SK-N-SH (cell line): ENCODE measurements around the gene ZSCAN21. TPM values are rescaled to one million over a fixed set of nuclear protein-coding genes. Genes with fewer than 3 reads are reported as not detected.
A peak's percentile ranks its signal among the peaks of the same experiment; 100 is the strongest.

ENCODE experiments used
- CTCF ChIA-PET: fragments of 300-600, 350-600 bp; formaldehyde crosslinking; extraction: SDS; loops from one replicate; lab custom pipeline; 2021; lab: Yijun Ruan, JAX
- POLR2A ChIA-PET: fragments of 350-600 bp; sonication (Branson Sonifier 250); formaldehyde crosslinking; extraction: SDS; loops from one replicate; lab custom pipeline; 2020; ENCODE audit warnings: antibody characterized with exemption, inconsistent platforms; lab: Yijun Ruan, JAX
- DNase-seq: peaks from one replicate; pipeline ENCODE4 v3.0.0; 2012
- H2AFZ ChIP-seq: fragments of 200-600 bp; sonication (generic); 2 replicates; pipeline ENCODE4 v1.8.1; 2016; ENCODE audit warnings: antibody characterized with exemption, mild to moderate bottlenecking, low read depth
- H3F3A ChIP-seq: fragments of 200-600 bp; sonication (generic); replicated peaks from 2 replicates; pipeline ENCODE3; 2016; ENCODE audit warnings: antibody characterized with exemption, mild to moderate bottlenecking; ENCODE audit not compliant: insufficient read depth
- H3K27ac ChIP-seq, 2 experiments: fragments of 200-500 bp in 1 of 2; fragments of 200-600 bp in 1 of 2; sonication (Bioruptor generic) in 1 of 2; sonication (generic), shearing (Covaris generic) in 1 of 2; 2 replicates each; pipeline versions ENCODE4 v1.5.1 to v1.6.1; 2014 to 2016; ENCODE audit warnings: low read depth in 2 of 2, inconsistent platforms in 1 of 2, low read length in 1 of 2, mild to moderate bottlenecking in 1 of 2, mixed read lengths in 1 of 2
- H3K27me3 ChIP-seq: fragments of 200-600 bp; sonication (generic), shearing (Covaris generic); 2 replicates; pipeline ENCODE4 v1.6.1; 2016; ENCODE audit warnings: mixed run types; ENCODE audit not compliant: insufficient read depth
- H3K36me3 ChIP-seq, 2 experiments: fragments of 200-500 bp in 1 of 2; fragments of 200-600 bp in 1 of 2; sonication (Bioruptor generic) in 1 of 2; sonication (generic) in 1 of 2; replicated peaks in 1 of 2; 2 replicates each; pipeline versions ENCODE3 to v1.5.1; 2014 to 2016; ENCODE audit warnings: low read length in 1 of 2, mild to moderate bottlenecking in 1 of 2; ENCODE audit not compliant: insufficient read depth in 2 of 2, control insufficient read depth in 1 of 2
- H3K4me1 ChIP-seq, 2 experiments: fragments of 200-500 bp in 1 of 2; fragments of 200-600 bp in 1 of 2; sonication (Bioruptor generic) in 1 of 2; sonication (generic), shearing (Covaris generic) in 1 of 2; 2 replicates each; pipeline versions ENCODE4 v1.5.1 to v1.6.1; 2014 to 2016; ENCODE audit warnings: low read depth in 1 of 2, low read length in 1 of 2, mixed run types in 1 of 2; ENCODE audit not compliant: insufficient read depth in 2 of 2, control insufficient read depth in 1 of 2
- H3K4me2 ChIP-seq: fragments of 200-600 bp; sonication (generic), shearing (Covaris generic); 2 replicates; pipeline ENCODE4 v1.6.1; 2017; ENCODE audit warnings: mixed run types
- H3K4me3 ChIP-seq, 2 experiments: fragments of 200-500 bp in 1 of 2; fragments of 200-600 bp in 1 of 2; sonication (Bioruptor generic) in 1 of 2; sonication (generic), shearing (Covaris generic) in 1 of 2; 2 replicates each; pipeline versions ENCODE4 v1.5.1 to v1.8.1; 2014 to 2016; ENCODE audit warnings: low read depth in 2 of 2, inconsistent platforms in 1 of 2, low read length in 1 of 2, mild to moderate bottlenecking in 1 of 2, mixed read lengths in 1 of 2, moderate library complexity in 1 of 2
- H3K79me2 ChIP-seq: fragments of 200-600 bp; sonication (generic); 2 replicates; pipeline ENCODE4 v1.8.1; 2017; ENCODE audit warnings: mild to moderate bottlenecking; ENCODE audit not compliant: insufficient read depth
- H3K9ac ChIP-seq: fragments of 200-600 bp; sonication (generic); 2 replicates; pipeline ENCODE4 v1.6.1; 2017; ENCODE audit warnings: mixed run types
- H3K9me2 ChIP-seq: fragments of 200-600 bp; sonication (generic); 2 replicates; pipeline ENCODE4 v1.6.1; 2017; ENCODE audit warnings: mixed run types
- H3K9me3 ChIP-seq: fragments of 200-600 bp; sonication (generic); 2 replicates; pipeline ENCODE4 v1.6.1; 2017; ENCODE audit warnings: mixed run types, mild to moderate bottlenecking, moderate library complexity
- H4K20me1 ChIP-seq: fragments of 200-600 bp; sonication (generic); 2 replicates; pipeline ENCODE4 v1.6.1; 2017; ENCODE audit warnings: mild to moderate bottlenecking, mixed run types; ENCODE audit not compliant: insufficient read depth
- CHD2 ChIP-seq: fragments of 150-350 bp; IDR thresholded peaks from 2 replicates; pipeline ENCODE4 v1.6.1; 2018; ENCODE audit warnings: low read length; ENCODE audit not compliant: partially characterized antibody
- CTCF ChIP-seq: fragments of 200-600 bp; sonication (generic); IDR thresholded peaks from 2 replicates; pipeline ENCODE4 v1.6.1; 2017; ENCODE audit warnings: antibody characterized with exemption, mild to moderate bottlenecking, moderate library complexity
- EP300 ChIP-seq, 2 experiments: IDR thresholded peaks; 2 replicates each; pipeline versions ENCODE4 v1.4.0 to v1.6.1; 2012; ENCODE audit warnings: borderline replicate concordance in 1 of 2, low read depth in 1 of 2, low read length in 1 of 2
- FOSL2 ChIP-seq: IDR thresholded peaks from 2 replicates; pipeline ENCODE4 v1.4.0; 2012; ENCODE audit warnings: low read depth, mild to moderate bottlenecking, moderate library complexity, borderline replicate concordance
- FOXJ3 ChIP-seq: sonication (generic); formaldehyde crosslinking; IDR thresholded peaks from 2 replicates; pipeline ENCODE4 v1.5.1; 2020; ENCODE audit warnings: mild to moderate bottlenecking, missing genetic modification reagents
- GABPA ChIP-seq: IDR thresholded peaks from 2 replicates; pipeline ENCODE4 v1.4.0; 2012; ENCODE audit warnings: low read depth, mild to moderate bottlenecking
- GATA2 ChIP-seq: sonication (generic); formaldehyde crosslinking; IDR thresholded peaks from 2 replicates; pipeline ENCODE4 v1.5.0; 2020; ENCODE audit warnings: mild to moderate bottlenecking, missing genetic modification reagents
- NFIC ChIP-seq: IDR thresholded peaks from 2 replicates; pipeline ENCODE4 v1.4.0; 2012; ENCODE audit warnings: borderline replicate concordance
- POLR2AphosphoS5 ChIP-seq: IDR thresholded peaks from 2 replicates; pipeline ENCODE4 v1.6.1; 2012; ENCODE audit warnings: low read depth, low read length
- RAD21 ChIP-seq: IDR thresholded peaks from 2 replicates; pipeline ENCODE4 v1.6.1; 2012; ENCODE audit warnings: mild to moderate bottlenecking, low read length
- RFX5 ChIP-seq: IDR thresholded peaks from 2 replicates; pipeline ENCODE4 v1.6.1; 2012; ENCODE audit warnings: mild to moderate bottlenecking, improper control_type of control experiment, low read length
- RXRA ChIP-seq: IDR thresholded peaks from 2 replicates; pipeline ENCODE4 v1.4.0; 2012; ENCODE audit warnings: low read depth, mild to moderate bottlenecking, borderline replicate concordance
- SMC3 ChIP-seq: IDR thresholded peaks from 2 replicates; pipeline ENCODE4 v1.6.1; 2012; ENCODE audit warnings: low read depth, low read length, improper control_type of control experiment
- TCF12 ChIP-seq: IDR thresholded peaks from 2 replicates; pipeline ENCODE4 v1.4.0; 2012
- TEAD4 ChIP-seq: IDR thresholded peaks from 2 replicates; pipeline ENCODE4 v1.4.0; 2012; ENCODE audit warnings: mild to moderate bottlenecking, borderline replicate concordance; ENCODE audit not compliant: insufficient read depth
- USF2 ChIP-seq: fragments of 150-350 bp; IDR thresholded peaks from 2 replicates; pipeline ENCODE4 v1.6.1; 2017; ENCODE audit warnings: antibody characterized with exemption, low read length, low read depth, borderline replicate concordance
- YY1 ChIP-seq: IDR thresholded peaks from 2 replicates; pipeline ENCODE4 v1.4.0; 2012; ENCODE audit warnings: low read depth, mild to moderate bottlenecking
- WGBS: methylation state at CpG from one replicate; pipeline ENCODE4 v1.1.6; 2017; ENCODE audit warnings: low lambda C conversion rate; 5-methylcytosine and 5-hydroxymethylcytosine counted together
- polyA plus RNA-seq, 3 experiments: library from polyadenylated mRNA; depleted of rRNA; stranded (reverse); fragments of >200 nt; gene quantifications; 2 replicates each; pipeline ENCODE4 v1.2.3, GENCODE V29; 2012
- TF ChIP-seq, protein P1 (sequence below): IDR thresholded peaks from 2 replicates; pipeline ENCODE4 v1.4.0; 2012; ENCODE audit warnings: low read depth
- TF ChIP-seq, protein P2 (sequence below): IDR thresholded peaks from 2 replicates; pipeline ENCODE4; 2012
- TF ChIP-seq, protein P3 (sequence below): IDR thresholded peaks from 2 replicates; pipeline ENCODE4 v1.4.0; 2012; ENCODE audit warnings: low read depth, borderline replicate concordance

The ZSCAN21 gene
- polyA plus RNA-seq, 1 of the 3 experiments (the other 2 are of a cell fraction): 17.5 TPM

GRCh38 chr7:100035876-100036275, 13.7 kb upstream of the ZSCAN21 start:
- WGBS: 84% methylated on average over 6 of the region's 6 CpGs
- ChIA-PET POLR2A (interaction anchor here (1.6 kb wide), 1 partner anchor 21 kb away, joined by 3 read pairs; the partner anchor contains the start of gene ZKSCAN1), CTCF (interaction anchor here (1.2 kb wide), 1 partner anchor 13 kb away, joined by 3 read pairs; the partner anchor contains the start of gene ZSCAN21)
- no peaks in the 10 kb centered on the region for H3K27me3 ChIP-seq
- no peaks in the 10 kb centered on the region for H3K4me1 ChIP-seq
- H3F3A ChIP-seq: peaks cover 24% of the 10 kb centered on the region
- H2AFZ ChIP-seq: no peak overlapping the region
- no peaks in the 10 kb centered on the region for H4K20me1 ChIP-seq
- H3K9me2 ChIP-seq: no peaks in the 10 kb centered on the region
- H3K27ac ChIP-seq: peak overlapping the region in 1 of 2 experiments; percentile 76; a peak in 3 of 4 replicates
- no peak for TF ChIP-seq SMC3
- TF ChIP-seq TEAD4: no peak
- no peak for TF ChIP-seq FOXJ3
- TF ChIP-seq RFX5: no peak
- no peak for TF ChIP-seq POLR2AphosphoS5
- TF ChIP-seq, protein P1, sequence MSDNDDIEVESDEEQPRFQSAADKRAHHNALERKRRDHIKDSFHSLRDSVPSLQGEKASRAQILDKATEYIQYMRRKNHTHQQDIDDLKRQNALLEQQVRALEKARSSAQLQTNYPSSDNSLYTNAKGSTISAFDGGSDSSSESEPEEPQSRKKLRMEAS: no peak
- no peak for TF ChIP-seq GABPA
- no peak for TF ChIP-seq RAD21
- no peak for TF ChIP-seq YY1
- no peak for TF ChIP-seq RXRA
- no peak for TF ChIP-seq GATA2 (CRISPR knock-in tag)
- no peak for TF ChIP-seq CHD2
- TF ChIP-seq TCF12: no peak
- TF ChIP-seq, protein P2, sequence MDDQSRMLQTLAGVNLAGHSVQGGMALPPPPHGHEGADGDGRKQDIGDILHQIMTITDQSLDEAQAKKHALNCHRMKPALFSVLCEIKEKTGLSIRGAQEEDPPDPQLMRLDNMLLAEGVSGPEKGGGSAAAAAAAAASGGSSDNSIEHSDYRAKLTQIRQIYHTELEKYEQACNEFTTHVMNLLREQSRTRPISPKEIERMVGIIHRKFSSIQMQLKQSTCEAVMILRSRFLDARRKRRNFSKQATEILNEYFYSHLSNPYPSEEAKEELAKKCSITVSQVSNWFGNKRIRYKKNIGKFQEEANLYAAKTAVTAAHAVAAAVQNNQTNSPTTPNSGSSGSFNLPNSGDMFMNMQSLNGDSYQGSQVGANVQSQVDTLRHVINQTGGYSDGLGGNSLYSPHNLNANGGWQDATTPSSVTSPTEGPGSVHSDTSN: no peak
- no peak for TF ChIP-seq NFIC
- no peak for TF ChIP-seq FOSL2
- no peak for TF ChIP-seq EP300 (IDR thresholded peaks at IDR 0.05; ENCODE audit: borderline replicate concordance in 1 of 2, low read depth in 1 of 2, low read length in 1 of 2)
- TF ChIP-seq USF2: no peak
- TF ChIP-seq CTCF: no peak
- TF ChIP-seq, protein P3, sequence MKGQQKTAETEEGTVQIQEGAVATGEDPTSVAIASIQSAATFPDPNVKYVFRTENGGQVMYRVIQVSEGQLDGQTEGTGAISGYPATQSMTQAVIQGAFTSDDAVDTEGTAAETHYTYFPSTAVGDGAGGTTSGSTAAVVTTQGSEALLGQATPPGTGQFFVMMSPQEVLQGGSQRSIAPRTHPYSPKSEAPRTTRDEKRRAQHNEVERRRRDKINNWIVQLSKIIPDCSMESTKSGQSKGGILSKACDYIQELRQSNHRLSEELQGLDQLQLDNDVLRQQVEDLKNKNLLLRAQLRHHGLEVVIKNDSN: no peak
- H3K9me3 ChIP-seq: no peaks in the 10 kb centered on the region
- peak overlapping the region; percentile 17; the same call in 1 of the 2 replicates for H3K9ac ChIP-seq
- no peak overlapping the region for H3K4me3 ChIP-seq
- no peak for DNase-seq
- H3K79me2 ChIP-seq: peaks cover 6% of the 10 kb centered on the region; the same call in 1 of the 2 replicates
- 0 out of 2 replicates have a peak overlapping the region, but pooled peaks have one; percentile 14 for H3K4me2 ChIP-seq
- H3K36me3 ChIP-seq: peaks cover 51 to 56% of the 10 kb centered on the region in 2 experiments
